Sigmoid colon (tissue), 4 donors: ENCODE data around the gene SNX20.

Experiments used
- CTCF ChIP-seq, 4 experiments: fragments of 450-650 bp in 3 of 4; fragments of 200-600 bp in 1 of 4; IDR thresholded peaks; one replicate each; pipeline ENCODE4 v1.5.1; 2016 to 2019; ENCODE audit warnings: antibody characterized with exemption in 4 of 4, mild to moderate bottlenecking in 3 of 4, moderate library complexity in 2 of 4
- POLR2A ChIP-seq, 2 donors: fragments of 450-650 bp; IDR thresholded peaks; one replicate each; pipeline ENCODE4 v1.6.1; 2016; ENCODE audit warnings: antibody characterized with exemption in 2 of 2, mild to moderate bottlenecking in 2 of 2, moderate library complexity in 2 of 2
- POLR2AphosphoS5 ChIP-seq, 4 donors: sonication (generic); formaldehyde crosslinking; IDR thresholded peaks; one replicate each; pipeline ENCODE4 v1.6.1; 2017; ENCODE audit warnings: antibody characterized with exemption in 4 of 4

DNA sequence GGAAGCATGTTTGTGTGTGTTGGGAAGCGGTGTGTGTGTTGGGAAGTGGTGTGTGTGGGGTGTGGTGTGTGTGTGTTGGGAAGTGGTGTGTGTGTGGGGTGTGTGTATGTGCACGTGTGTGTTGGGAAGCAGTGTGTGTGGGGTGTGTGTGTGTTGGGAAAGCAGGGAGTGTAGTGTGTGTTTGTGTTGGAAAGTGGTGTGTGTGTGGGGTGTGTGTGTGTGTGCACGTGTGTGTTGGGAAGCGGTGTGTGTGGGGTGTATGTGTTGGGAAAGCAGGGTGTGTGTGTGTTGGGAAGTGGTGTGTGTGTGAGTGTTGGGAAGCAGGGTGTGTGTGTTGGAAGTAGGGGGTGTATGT lies 11.5 kb upstream of the SNX20 start:
- no peak for TF ChIP-seq CTCF (IDR thresholded peaks at IDR 0.05)
- no peak for TF ChIP-seq POLR2A (IDR thresholded peaks at IDR 0.05)
- no peak for TF ChIP-seq POLR2AphosphoS5 (IDR thresholded peaks at IDR 0.05)
